ENCODE measurements around the gene CYTL1.

GRCh38 chr4:5041699-5042098 is 22.4 kb upstream of the CYTL1 start:
- no peak for TF ChIP-seq CTCF (IDR thresholded peaks at IDR 0.05)
- TF ChIP-seq POLR2A (IDR thresholded peaks at IDR 0.05): no peak

Measured in adrenal gland (tissue), 5 donors.